ENCODE results near the gene EMD.

DNA sequence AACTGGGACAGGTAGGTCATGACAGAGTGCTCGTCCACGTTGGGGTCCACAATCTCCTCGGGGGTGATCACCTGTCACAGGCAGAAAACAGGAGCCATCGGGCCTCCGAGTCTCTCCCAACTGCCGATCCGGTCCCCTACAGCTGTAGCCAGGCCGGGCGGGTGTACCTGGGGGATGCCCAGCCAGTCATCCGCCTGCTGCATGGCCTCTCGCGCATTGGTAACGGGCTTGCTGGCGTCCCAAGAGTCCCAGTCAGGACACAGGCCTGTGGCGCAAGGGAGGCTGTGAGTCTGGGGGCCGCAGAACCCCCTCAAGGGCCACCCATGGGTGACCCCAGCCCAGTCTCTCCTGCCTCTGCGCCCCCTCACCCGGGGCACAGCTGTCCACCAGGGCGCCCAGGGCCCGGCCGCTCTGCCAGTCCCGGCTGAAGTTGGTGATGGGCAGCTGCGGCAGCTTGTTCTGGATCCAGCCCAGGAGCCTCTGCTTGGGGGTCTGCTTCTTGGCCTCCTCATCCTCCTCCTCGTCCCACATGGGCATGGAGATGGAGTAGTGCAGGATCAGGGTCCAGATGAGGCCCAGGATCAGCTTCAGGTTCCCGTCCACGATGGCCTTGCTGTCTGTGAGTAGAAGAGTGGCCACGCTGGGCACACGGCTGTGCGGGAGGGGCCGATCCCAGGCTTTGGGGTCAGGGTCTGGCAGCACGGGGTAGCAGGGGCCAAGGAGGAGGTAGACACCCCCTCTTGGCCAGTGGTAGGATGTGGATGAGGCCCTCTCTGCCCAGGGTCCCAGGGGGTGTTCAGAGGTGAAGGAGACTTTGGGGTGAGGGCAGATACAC lies 11.4 kb upstream of the EMD start:
- TF ChIP-seq POLR2AphosphoS5 (IDR thresholded peaks at IDR 0.05) (peak in 1 of 3 donors; percentile 38), POLR2A (IDR thresholded peaks at IDR 0.05) (no peak)
- TF ChIP-seq, protein P1, sequence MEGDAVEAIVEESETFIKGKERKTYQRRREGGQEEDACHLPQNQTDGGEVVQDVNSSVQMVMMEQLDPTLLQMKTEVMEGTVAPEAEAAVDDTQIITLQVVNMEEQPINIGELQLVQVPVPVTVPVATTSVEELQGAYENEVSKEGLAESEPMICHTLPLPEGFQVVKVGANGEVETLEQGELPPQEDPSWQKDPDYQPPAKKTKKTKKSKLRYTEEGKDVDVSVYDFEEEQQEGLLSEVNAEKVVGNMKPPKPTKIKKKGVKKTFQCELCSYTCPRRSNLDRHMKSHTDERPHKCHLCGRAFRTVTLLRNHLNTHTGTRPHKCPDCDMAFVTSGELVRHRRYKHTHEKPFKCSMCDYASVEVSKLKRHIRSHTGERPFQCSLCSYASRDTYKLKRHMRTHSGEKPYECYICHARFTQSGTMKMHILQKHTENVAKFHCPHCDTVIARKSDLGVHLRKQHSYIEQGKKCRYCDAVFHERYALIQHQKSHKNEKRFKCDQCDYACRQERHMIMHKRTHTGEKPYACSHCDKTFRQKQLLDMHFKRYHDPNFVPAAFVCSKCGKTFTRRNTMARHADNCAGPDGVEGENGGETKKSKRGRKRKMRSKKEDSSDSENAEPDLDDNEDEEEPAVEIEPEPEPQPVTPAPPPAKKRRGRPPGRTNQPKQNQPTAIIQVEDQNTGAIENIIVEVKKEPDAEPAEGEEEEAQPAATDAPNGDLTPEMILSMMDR (IDR thresholded peaks at IDR 0.05 in 8 of 11, conservative IDR thresholded peaks at IDR 0.05 in 3 of 11) = no peak
